ENCODE measurements around the gene FAM219B. TPM values are rescaled to one million over a fixed set of nuclear protein-coding genes. Genes with fewer than 3 reads are reported as not detected.

FAM219B gene
- total and polyA plus RNA-seq, 2 of the 8 experiments (the other 6 are each of a cell fraction or from before 2014, with no cell fraction given): 57.1 to 66.6 TPM

DNA sequence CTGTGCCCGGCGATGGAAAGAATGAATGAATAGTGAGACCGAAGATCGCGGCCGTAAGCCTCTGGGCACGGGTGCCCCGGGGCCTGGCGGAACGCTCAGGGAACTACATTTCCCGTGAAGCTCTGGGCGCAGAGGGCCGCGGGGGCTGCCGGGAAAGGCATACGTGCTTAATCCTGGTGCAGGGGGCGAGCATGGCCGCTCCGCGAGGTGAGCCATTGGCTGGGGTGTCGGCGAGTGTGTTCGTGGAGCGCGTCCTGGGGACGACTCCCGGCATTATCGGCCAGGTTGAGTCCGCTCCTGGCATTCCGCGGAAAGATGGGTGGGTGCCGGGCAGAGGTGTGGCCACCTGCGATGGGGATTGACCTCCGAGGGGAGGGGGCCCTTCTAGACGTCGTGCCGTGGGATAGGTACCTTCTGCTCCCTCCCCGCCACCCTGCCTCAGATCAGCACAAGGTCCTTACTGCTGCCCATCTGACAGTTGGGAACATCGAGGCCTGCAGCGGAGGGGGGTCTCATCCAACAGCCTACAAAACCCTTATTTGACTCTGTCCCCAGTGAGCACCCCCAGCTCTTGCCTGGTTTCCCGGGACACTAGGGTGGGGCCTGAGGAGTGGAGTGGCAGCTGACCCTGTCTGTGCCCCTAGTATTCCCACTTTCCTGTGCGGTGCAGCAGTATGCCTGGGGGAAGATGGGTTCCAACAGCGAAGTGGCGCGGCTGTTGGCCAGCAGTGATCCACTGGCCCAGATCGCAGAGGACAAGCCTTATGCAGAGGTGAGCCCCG lies 16.6 kb downstream of the FAM219B start, which contains the start of gene MPI (continued):
- TF ChIP-seq, protein P1, sequence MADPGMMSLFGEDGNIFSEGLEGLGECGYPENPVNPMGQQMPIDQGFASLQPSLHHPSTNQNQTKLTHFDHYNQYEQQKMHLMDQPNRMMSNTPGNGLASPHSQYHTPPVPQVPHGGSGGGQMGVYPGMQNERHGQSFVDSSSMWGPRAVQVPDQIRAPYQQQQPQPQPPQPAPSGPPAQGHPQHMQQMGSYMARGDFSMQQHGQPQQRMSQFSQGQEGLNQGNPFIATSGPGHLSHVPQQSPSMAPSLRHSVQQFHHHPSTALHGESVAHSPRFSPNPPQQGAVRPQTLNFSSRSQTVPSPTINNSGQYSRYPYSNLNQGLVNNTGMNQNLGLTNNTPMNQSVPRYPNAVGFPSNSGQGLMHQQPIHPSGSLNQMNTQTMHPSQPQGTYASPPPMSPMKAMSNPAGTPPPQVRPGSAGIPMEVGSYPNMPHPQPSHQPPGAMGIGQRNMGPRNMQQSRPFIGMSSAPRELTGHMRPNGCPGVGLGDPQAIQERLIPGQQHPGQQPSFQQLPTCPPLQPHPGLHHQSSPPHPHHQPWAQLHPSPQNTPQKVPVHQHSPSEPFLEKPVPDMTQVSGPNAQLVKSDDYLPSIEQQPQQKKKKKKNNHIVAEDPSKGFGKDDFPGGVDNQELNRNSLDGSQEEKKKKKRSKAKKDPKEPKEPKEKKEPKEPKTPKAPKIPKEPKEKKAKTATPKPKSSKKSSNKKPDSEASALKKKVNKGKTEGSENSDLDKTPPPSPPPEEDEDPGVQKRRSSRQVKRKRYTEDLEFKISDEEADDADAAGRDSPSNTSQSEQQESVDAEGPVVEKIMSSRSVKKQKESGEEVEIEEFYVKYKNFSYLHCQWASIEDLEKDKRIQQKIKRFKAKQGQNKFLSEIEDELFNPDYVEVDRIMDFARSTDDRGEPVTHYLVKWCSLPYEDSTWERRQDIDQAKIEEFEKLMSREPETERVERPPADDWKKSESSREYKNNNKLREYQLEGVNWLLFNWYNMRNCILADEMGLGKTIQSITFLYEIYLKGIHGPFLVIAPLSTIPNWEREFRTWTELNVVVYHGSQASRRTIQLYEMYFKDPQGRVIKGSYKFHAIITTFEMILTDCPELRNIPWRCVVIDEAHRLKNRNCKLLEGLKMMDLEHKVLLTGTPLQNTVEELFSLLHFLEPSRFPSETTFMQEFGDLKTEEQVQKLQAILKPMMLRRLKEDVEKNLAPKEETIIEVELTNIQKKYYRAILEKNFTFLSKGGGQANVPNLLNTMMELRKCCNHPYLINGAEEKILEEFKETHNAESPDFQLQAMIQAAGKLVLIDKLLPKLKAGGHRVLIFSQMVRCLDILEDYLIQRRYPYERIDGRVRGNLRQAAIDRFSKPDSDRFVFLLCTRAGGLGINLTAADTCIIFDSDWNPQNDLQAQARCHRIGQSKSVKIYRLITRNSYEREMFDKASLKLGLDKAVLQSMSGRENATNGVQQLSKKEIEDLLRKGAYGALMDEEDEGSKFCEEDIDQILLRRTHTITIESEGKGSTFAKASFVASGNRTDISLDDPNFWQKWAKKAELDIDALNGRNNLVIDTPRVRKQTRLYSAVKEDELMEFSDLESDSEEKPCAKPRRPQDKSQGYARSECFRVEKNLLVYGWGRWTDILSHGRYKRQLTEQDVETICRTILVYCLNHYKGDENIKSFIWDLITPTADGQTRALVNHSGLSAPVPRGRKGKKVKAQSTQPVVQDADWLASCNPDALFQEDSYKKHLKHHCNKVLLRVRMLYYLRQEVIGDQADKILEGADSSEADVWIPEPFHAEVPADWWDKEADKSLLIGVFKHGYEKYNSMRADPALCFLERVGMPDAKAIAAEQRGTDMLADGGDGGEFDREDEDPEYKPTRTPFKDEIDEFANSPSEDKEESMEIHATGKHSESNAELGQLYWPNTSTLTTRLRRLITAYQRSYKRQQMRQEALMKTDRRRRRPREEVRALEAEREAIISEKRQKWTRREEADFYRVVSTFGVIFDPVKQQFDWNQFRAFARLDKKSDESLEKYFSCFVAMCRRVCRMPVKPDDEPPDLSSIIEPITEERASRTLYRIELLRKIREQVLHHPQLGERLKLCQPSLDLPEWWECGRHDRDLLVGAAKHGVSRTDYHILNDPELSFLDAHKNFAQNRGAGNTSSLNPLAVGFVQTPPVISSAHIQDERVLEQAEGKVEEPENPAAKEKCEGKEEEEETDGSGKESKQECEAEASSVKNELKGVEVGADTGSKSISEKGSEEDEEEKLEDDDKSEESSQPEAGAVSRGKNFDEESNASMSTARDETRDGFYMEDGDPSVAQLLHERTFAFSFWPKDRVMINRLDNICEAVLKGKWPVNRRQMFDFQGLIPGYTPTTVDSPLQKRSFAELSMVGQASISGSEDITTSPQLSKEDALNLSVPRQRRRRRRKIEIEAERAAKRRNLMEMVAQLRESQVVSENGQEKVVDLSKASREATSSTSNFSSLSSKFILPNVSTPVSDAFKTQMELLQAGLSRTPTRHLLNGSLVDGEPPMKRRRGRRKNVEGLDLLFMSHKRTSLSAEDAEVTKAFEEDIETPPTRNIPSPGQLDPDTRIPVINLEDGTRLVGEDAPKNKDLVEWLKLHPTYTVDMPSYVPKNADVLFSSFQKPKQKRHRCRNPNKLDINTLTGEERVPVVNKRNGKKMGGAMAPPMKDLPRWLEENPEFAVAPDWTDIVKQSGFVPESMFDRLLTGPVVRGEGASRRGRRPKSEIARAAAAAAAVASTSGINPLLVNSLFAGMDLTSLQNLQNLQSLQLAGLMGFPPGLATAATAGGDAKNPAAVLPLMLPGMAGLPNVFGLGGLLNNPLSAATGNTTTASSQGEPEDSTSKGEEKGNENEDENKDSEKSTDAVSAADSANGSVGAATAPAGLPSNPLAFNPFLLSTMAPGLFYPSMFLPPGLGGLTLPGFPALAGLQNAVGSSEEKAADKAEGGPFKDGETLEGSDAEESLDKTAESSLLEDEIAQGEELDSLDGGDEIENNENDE (IDR thresholded peaks at IDR 0.05; ENCODE audit: insufficient replicate concordance, low read length): no peak
- TF ChIP-seq RFX5 (IDR thresholded peaks at IDR 0.05; ENCODE audit: borderline replicate concordance, low read depth, low read length): no peak
- TF ChIP-seq, protein P2, sequence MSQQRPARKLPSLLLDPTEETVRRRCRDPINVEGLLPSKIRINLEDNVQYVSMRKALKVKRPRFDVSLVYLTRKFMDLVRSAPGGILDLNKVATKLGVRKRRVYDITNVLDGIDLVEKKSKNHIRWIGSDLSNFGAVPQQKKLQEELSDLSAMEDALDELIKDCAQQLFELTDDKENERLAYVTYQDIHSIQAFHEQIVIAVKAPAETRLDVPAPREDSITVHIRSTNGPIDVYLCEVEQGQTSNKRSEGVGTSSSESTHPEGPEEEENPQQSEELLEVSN (IDR thresholded peaks at IDR 0.05): peak; percentile 64; the same call in 1 of the 2 replicates

All from H1 (cell line).